ENCODE results near the gene KCTD14.

DNA sequence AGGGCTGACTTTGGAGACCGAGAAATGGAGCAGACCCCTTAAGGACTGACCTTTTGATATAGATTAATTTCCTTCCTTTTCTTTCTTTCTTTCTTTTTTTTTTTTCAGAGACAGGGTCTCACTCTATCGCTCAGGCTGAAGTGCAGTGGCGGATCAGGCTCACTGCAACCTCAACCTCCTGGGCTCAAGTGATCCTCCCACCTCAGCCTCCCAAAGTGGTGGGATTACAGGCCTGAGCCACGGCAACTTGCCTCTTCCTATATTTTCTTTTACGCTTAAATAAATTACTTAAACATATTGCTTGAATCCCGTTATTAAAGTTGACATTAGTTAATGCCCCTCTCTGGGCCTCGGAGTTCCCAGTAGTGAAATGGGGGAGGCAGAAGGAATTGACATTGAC lies 350 bp upstream of the KCTD14 start:
- TF ChIP-seq, protein P1, sequence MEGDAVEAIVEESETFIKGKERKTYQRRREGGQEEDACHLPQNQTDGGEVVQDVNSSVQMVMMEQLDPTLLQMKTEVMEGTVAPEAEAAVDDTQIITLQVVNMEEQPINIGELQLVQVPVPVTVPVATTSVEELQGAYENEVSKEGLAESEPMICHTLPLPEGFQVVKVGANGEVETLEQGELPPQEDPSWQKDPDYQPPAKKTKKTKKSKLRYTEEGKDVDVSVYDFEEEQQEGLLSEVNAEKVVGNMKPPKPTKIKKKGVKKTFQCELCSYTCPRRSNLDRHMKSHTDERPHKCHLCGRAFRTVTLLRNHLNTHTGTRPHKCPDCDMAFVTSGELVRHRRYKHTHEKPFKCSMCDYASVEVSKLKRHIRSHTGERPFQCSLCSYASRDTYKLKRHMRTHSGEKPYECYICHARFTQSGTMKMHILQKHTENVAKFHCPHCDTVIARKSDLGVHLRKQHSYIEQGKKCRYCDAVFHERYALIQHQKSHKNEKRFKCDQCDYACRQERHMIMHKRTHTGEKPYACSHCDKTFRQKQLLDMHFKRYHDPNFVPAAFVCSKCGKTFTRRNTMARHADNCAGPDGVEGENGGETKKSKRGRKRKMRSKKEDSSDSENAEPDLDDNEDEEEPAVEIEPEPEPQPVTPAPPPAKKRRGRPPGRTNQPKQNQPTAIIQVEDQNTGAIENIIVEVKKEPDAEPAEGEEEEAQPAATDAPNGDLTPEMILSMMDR (conservative IDR thresholded peaks at IDR 0.05 in 1 of 2, IDR thresholded peaks at IDR 0.05 in 1 of 2; ENCODE audit: extremely low read depth in 1 of 2, insufficient read depth in 1 of 2, low read depth in 1 of 2, low read length in 2 of 2), result no peak
- no peak for TF ChIP-seq EZH2 (IDR thresholded peaks at IDR 0.05; ENCODE audit: borderline replicate concordance, low read length)
